Lung (tissue), 12 donors: ENCODE measurements around the gene AP4B1. TPM values are rescaled to one million over a fixed set of nuclear protein-coding genes. Genes with fewer than 3 reads are reported as not detected.
"Not testable (repeated sequence)": the region's sequence is repeated elsewhere in the genome, so short reads cannot be mapped to it uniquely, and the experiment has no call there.

Experiments used
- ATAC-seq: fragments of 200-7000 bp; cut with Tn5 transposase; one replicate; pipeline ENCODE4 v1.9.1; 2020; ENCODE audit warnings: moderate number of reproducible peaks; ENCODE audit not compliant: insufficient read depth, low FRiP score
- DNase-seq, 3 donors: peaks; one replicate each; pipeline ENCODE4 v3.0.0-alpha.2; 2013 to 2017
- H3K27ac ChIP-seq, 2 donors: one replicate each; pipeline ENCODE4 v1.5.1; 2013; ENCODE audit warnings: mild to moderate bottlenecking in 2 of 2, moderate library complexity in 2 of 2, control low read depth in 1 of 2, inconsistent platforms in 1 of 2, low read depth in 1 of 2, low read length in 1 of 2
- H3K27me3 ChIP-seq, 3 donors: one replicate each; pipeline ENCODE4 v1.5.1; 2013; ENCODE audit warnings: low read length in 2 of 3; ENCODE audit not compliant: control insufficient read depth in 3 of 3, insufficient read depth in 3 of 3
- H3K36me3 ChIP-seq, 4 donors: one replicate each; pipeline ENCODE4 v1.5.1; 2013; ENCODE audit warnings: low read length in 4 of 4, mild to moderate bottlenecking in 1 of 4, moderate library complexity in 1 of 4; ENCODE audit not compliant: control insufficient read depth in 4 of 4, insufficient read depth in 4 of 4
- H3K4me1 ChIP-seq, 5 donors: one replicate each; pipeline ENCODE4 v1.5.1; 2013; ENCODE audit warnings: low read length in 5 of 5, mild to moderate bottlenecking in 2 of 5, moderate library complexity in 1 of 5; ENCODE audit not compliant: control insufficient read depth in 5 of 5, insufficient read depth in 5 of 5
- H3K4me3 ChIP-seq: one replicate; pipeline ENCODE4 v1.5.1; 2013; ENCODE audit warnings: mild to moderate bottlenecking, control low read depth, moderate library complexity
- H3K9ac ChIP-seq, 2 donors: one replicate each; pipeline ENCODE4 v1.5.1; 2013; ENCODE audit warnings: low read length in 2 of 2, control low read depth in 1 of 2; ENCODE audit not compliant: insufficient read depth in 1 of 2
- H3K9me3 ChIP-seq, 4 donors: one replicate each; pipeline ENCODE4 v1.5.1; 2013; ENCODE audit warnings: low read length in 3 of 4, mild to moderate bottlenecking in 1 of 4, moderate library complexity in 1 of 4; ENCODE audit not compliant: control insufficient read depth in 4 of 4, insufficient read depth in 3 of 4
- WGBS, 2 donors: extraction: QIAGEN DNeasy Blood & Tissue Kit; methylation state at CpG; one replicate each; pipeline ENCODE4 v1.1.7; 2013; 5-methylcytosine and 5-hydroxymethylcytosine counted together
- polyA plus RNA-seq, 2 donors: library from polyadenylated mRNA; stranded (reverse); fragments of 200-250 nt; gene quantifications; one replicate each; pipeline ENCODE4 v1.2.1, GENCODE V29; 2013
- total RNA-seq, 2 donors: library from RNA; depleted of rRNA in 1 of 2; stranded (reverse); fragments of >200 nt in 1 of 2; gene quantifications; one replicate each; pipeline ENCODE4 v1.2.1, GENCODE V29; 2014 to 2021
- TF ChIP-seq, protein P1 (sequence below): IDR thresholded peaks from 2 replicates; pipeline ENCODE4 v1.5.1; 2012; ENCODE audit warnings: mild to moderate bottlenecking; ENCODE audit errors: control extremely low read depth, extremely low read depth
- donor health status: control.
- donor health status: control.
- donor health status: Bipolar disorder and iron deficiency.
- donor health status: healthy.
- donor health status: DM: yes; HTN: yes; CAD: no.

Gene AP4B1
- total and polyA plus RNA-seq, 4 donors: 12.8 to 43.9 (median 18.9) TPM

DNA sequence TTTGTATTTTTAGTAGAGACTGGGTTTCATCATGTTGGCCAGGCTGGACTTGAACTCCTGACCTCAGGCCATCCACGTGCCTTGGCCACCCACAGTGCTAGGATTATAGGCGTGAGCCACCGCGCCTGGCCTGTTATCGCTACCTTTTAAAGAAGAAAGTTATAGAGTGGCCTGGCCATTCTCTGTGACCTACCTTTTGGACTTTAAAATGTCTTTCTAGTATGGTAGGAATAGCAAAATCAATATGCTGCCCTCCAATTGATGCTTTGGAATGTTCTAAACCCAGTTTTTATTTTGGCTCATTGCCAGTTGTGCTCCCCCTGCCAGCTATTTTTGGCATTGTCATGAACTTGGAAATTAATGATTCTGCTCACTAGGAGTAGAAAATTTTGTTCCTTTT lies 44.4 kb upstream of the AP4B1 start:
- Histone ChIP-seq H3K4me3 (no peak overlapping the region), H3K36me3 (peaks cover 0 to 9% (median 1%) of the 10 kb centered on the region in 4 donors), H3K27ac (no peak overlapping the region), H3K9me3 (no peaks in the 10 kb centered on the region), H3K4me1 (peaks cover 8 to 29% (median 13%) of the 10 kb centered on the region in 5 donors), H3K9ac (no peak overlapping the region), H3K27me3 (no peaks in the 10 kb centered on the region)
- DNase-seq (peak in 1 of 3 donors; percentile 23), ATAC-seq (no peak)
- TF ChIP-seq, protein P1, sequence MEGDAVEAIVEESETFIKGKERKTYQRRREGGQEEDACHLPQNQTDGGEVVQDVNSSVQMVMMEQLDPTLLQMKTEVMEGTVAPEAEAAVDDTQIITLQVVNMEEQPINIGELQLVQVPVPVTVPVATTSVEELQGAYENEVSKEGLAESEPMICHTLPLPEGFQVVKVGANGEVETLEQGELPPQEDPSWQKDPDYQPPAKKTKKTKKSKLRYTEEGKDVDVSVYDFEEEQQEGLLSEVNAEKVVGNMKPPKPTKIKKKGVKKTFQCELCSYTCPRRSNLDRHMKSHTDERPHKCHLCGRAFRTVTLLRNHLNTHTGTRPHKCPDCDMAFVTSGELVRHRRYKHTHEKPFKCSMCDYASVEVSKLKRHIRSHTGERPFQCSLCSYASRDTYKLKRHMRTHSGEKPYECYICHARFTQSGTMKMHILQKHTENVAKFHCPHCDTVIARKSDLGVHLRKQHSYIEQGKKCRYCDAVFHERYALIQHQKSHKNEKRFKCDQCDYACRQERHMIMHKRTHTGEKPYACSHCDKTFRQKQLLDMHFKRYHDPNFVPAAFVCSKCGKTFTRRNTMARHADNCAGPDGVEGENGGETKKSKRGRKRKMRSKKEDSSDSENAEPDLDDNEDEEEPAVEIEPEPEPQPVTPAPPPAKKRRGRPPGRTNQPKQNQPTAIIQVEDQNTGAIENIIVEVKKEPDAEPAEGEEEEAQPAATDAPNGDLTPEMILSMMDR: no peak
- 88 to 89% methylated on average over 5 of the region's 5 CpGs for WGBS, 2 donors

DNA sequence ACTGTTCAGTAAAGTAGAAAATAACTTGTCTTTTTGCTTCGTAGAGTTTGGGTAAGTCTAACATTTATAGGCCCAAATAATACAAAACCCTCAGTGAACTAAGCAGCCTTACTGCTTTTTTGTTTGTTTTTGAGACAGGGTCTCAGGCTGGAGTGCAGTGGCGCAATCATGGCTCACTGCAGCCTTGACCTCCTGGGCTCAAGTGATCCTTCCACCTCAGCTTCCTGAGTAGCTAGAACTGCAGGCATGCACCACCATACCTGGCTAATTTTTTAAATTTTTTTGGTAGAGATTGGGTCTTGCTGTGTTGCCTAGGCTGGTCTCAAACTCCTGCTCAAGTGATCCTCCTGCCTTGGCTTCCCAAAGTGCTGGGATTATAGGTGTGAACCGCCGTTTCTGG lies 43.6 kb upstream of the AP4B1 start:
- Histone ChIP-seq H3K27ac (peak overlapping the region in 1 of 2 donors; percentile 14), H3K36me3 (peaks cover 0 to 11% (median 1%) of the 10 kb centered on the region in 4 donors), H3K4me1 (peaks cover 8 to 29% (median 13%) of the 10 kb centered on the region in 5 donors)
- 73 to 78% methylated on average over 4 of the region's 4 CpGs for WGBS, 2 donors
- not testable (repeated sequence) for H3K9ac ChIP-seq, H3K9me3 ChIP-seq, ATAC-seq, H3K27me3 ChIP-seq, DNase-seq, H3K4me3 ChIP-seq

- TF ChIP-seq, protein P1: no peak
- DNase-seq: no peak
- H3K4me3 ChIP-seq: no peak overlapping the region
- peak overlapping the region in 1 of 2 donors; percentile 17 for H3K9ac ChIP-seq
- H3K27ac ChIP-seq: no peak overlapping the region
- H3K4me1 ChIP-seq: peaks cover 8 to 29% (median 13%) of the 10 kb centered on the region in 5 donors
- H3K36me3 ChIP-seq: peaks cover 0 to 14% (median 3%) of the 10 kb centered on the region in 4 donors
- WGBS, 2 donors: 5 to 11% methylated on average over 3 of the region's 3 CpGs
- H3K9me3 ChIP-seq: no peaks in the 10 kb centered on the region
- no peak for ATAC-seq
- H3K27me3 ChIP-seq: no peaks in the 10 kb centered on the region
Measured at GRCh38 chr1:113947388-113948107, 42.9 kb upstream of the AP4B1 start.

GRCh38 chr1:113946678-113947387 lies 42.2 kb upstream of the AP4B1 start:
- H3K4me1 ChIP-seq: peaks cover 8 to 29% (median 13%) of the 10 kb centered on the region in 5 donors
- 38 to 40% methylated on average over 3 of the region's 3 CpGs for WGBS, 2 donors
- H3K9ac ChIP-seq: peak overlapping the region in 1 of 2 donors; percentile 17
- ATAC-seq (no peak), DNase-seq (peak in 2 of 3 donors; percentile 24 to 44)
- H3K4me3 ChIP-seq: no peak overlapping the region
- no peaks in the 10 kb centered on the region for H3K27me3 ChIP-seq
- TF ChIP-seq, protein P1: no peak
- H3K36me3 ChIP-seq: peaks cover 0 to 14% (median 5%) of the 10 kb centered on the region in 4 donors
- H3K27ac ChIP-seq: no peak overlapping the region
- H3K9me3 ChIP-seq: no peaks in the 10 kb centered on the region
